NCI-H748 (cell line): Measurements from ENCODE around the gene CORO2A.
"Not testable (repeated sequence)": the region's sequence is repeated elsewhere in the genome, so short reads cannot be mapped to it uniquely, and the experiment has no call there.

Source experiments
- DNase-seq: peaks from one replicate; lab custom pipeline; 2025; ENCODE audit not compliant: unreplicated experiment; lab: John Stamatoyannopoulos, UW

The CORO2A gene

GRCh38 chr9:98144076-98144475, 48.4 kb downstream of the CORO2A start:
- no peak for DNase-seq

- no peak for DNase-seq
Observed at GRCh38 chr9:98142925-98143481, 49.4 kb downstream of the CORO2A start.

- DNase-seq, result no peak
Observed at GRCh38 chr9:98142182-98142907, 50.1 kb downstream of the CORO2A start.

GRCh38 chr9:98140503-98140902, 51.9 kb downstream of the CORO2A start:
- no peak for DNase-seq

- no peak for DNase-seq
Observed at GRCh38 chr9:98136489-98136888, 55.9 kb downstream of the CORO2A start.

- DNase-seq, result no peak
Observed at GRCh38 chr9:98135938-98136337, 56.5 kb downstream of the CORO2A start.

GRCh38 chr9:98135558-98135934, 56.9 kb downstream of the CORO2A start:
- DNase-seq, result no peak

- DNase-seq, result no peak
Observed at GRCh38 chr9:98134702-98135557, 57.5 kb downstream of the CORO2A start.

GRCh38 chr9:98132806-98133631, 59.4 kb downstream of the CORO2A start:
- peak; percentile 93 for DNase-seq

GRCh38 chr9:98132158-98132557, 60.3 kb downstream of the CORO2A start:
- DNase-seq, result no peak

- DNase-seq, result no peak
Observed at GRCh38 chr9:98130576-98131228, 61.7 kb downstream of the CORO2A start.

- not testable (repeated sequence) for DNase-seq
Observed at GRCh38 chr9:98130060-98130459, 62.4 kb downstream of the CORO2A start.

GRCh38 chr9:98129451-98129881, 63.0 kb downstream of the CORO2A start:
- DNase-seq, result no peak

GRCh38 chr9:98128316-98128715, 64.1 kb downstream of the CORO2A start:
- DNase-seq, result no peak

GRCh38 chr9:98127226-98127625, 65.2 kb downstream of the CORO2A start:
- DNase-seq, result no peak

GRCh38 chr9:98124637-98125426, 67.6 kb downstream of the CORO2A start:
- no peak for DNase-seq

- not testable (repeated sequence) for DNase-seq
Observed at GRCh38 chr9:98124091-98124490, 68.3 kb downstream of the CORO2A start.

- no peak for DNase-seq
Observed at GRCh38 chr9:98121058-98121457, 71.4 kb downstream of the CORO2A start.

- no peak for DNase-seq
Observed at GRCh38 chr9:98120476-98120875, 72.0 kb downstream of the CORO2A start.
